ENCODE results near the gene PPP2R5E.

DNA sequence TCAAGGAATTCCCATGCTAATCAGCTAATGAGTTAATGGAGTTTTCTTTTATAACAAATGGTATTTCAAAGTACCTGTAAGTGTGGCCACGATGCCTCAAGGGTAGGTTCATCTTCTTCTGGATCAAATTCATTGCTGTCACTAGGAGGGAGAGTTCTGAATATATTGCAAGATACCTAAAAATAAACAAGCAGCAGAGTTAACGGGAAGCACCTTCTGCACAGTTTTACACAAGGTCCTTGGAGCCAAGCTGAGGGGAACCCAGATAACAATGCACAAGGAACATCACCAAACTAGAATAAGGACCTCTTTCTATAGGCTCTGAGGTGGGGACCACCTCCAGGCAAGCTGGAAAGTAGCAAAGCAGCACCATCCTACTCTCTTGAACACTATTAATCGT, 121.3 kb downstream of the PPP2R5E start:
- no peak for TF ChIP-seq EZH2 (IDR thresholded peaks at IDR 0.05)
- TF ChIP-seq POLR2AphosphoS5 (IDR thresholded peaks at IDR 0.05; ENCODE audit: borderline replicate concordance, low read depth, low read length): no peak
- TF ChIP-seq FOXP2 (optimal IDR thresholded peaks at IDR 0.05; ENCODE audit: control extremely low read depth, extremely low read length, insufficient read depth): no peak
